GM18868 (cell line): Measurements from ENCODE around the gene CLNK.

Experiments
- ATAC-seq: cut with Tn5 transposase; IDR thresholded peaks from one replicate; pipeline ENCODE4 v1.9.1; 2021; ENCODE audit warnings: mild to moderate bottlenecking, moderate library complexity; ENCODE audit not compliant: unreplicated experiment

Gene CLNK

GRCh38 chr4:10684631-10685030 is at the start of gene CLNK:
CLNK (minus strand) TSS chr4:10684768; CDS start chr4:10667869, 16,899 bp downstream.
- peak; percentile 77 for ATAC-seq

GRCh38 chr4:10733481-10734062 is 49.0 kb upstream of the CLNK start:
- ATAC-seq, result no peak

GRCh38 chr4:10732914-10733415 is 48.4 kb upstream of the CLNK start:
- ATAC-seq, result no peak

- ATAC-seq, result peak; percentile 33
These were observed 47.8 kb upstream of the CLNK start for GRCh38 chr4:10732235-10732913.

GRCh38 chr4:10731690-10732089 is 47.1 kb upstream of the CLNK start:
- ATAC-seq, result no peak

- peak; percentile 22 for ATAC-seq
These were observed 46.6 kb upstream of the CLNK start for GRCh38 chr4:10731162-10731561.

- peak; percentile 60 for ATAC-seq
These were observed 46.0 kb upstream of the CLNK start for GRCh38 chr4:10730590-10730989.

GRCh38 chr4:10730019-10730418 is 45.5 kb upstream of the CLNK start:
- ATAC-seq, result peak; percentile 52

- ATAC-seq, result no peak
These were observed 44.8 kb upstream of the CLNK start for GRCh38 chr4:10729366-10729765.

GRCh38 chr4:10728016-10728415 is 43.4 kb upstream of the CLNK start:
- ATAC-seq, result no peak

- ATAC-seq, result peak; percentile 20
These were observed 42.7 kb upstream of the CLNK start for GRCh38 chr4:10727140-10727880.

GRCh38 chr4:10722957-10723356 is 38.4 kb upstream of the CLNK start:
- peak; percentile 70 for ATAC-seq

GRCh38 chr4:10721616-10722015 is 37.0 kb upstream of the CLNK start:
- ATAC-seq, result no peak

- ATAC-seq, result no peak
These were observed 31.6 kb upstream of the CLNK start for GRCh38 chr4:10716163-10716562.

- no peak for ATAC-seq
These were observed 31.1 kb upstream of the CLNK start for GRCh38 chr4:10715696-10716095.

- no peak for ATAC-seq
These were observed 30.6 kb upstream of the CLNK start for GRCh38 chr4:10715135-10715534.

- no peak for ATAC-seq
These were observed 29.0 kb upstream of the CLNK start for GRCh38 chr4:10713591-10713990.

- ATAC-seq, result no peak
These were observed 21.7 kb upstream of the CLNK start for GRCh38 chr4:10706236-10706635.

- no peak for ATAC-seq
These were observed 19.9 kb upstream of the CLNK start for GRCh38 chr4:10704430-10704810.

GRCh38 chr4:10703766-10704429 is 19.3 kb upstream of the CLNK start:
- no peak for ATAC-seq

GRCh38 chr4:10703156-10703555 is 18.6 kb upstream of the CLNK start:
- no peak for ATAC-seq
